ENCODE measurements around the gene RHOBTB1.

DNA sequence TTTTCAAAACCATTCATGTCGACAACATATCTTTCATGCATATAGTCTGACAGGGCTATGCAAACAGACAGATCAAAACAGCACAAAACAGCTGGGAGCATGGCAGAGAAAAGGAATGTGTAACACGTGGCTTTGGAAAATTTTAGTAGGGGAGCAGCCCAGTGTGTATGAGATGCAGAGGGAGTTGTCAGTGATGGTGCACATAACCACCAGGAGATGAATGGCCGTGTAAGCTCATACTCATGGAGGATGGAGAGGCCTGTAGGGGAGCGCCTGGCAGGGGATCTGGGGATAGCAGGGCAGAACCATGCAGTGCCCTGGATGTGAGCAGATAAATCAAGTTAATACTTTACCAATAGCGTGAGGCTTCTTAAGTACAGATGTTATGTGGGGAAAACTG lies 45.7 kb downstream of the RHOBTB1 start:
- TF ChIP-seq, protein P1, sequence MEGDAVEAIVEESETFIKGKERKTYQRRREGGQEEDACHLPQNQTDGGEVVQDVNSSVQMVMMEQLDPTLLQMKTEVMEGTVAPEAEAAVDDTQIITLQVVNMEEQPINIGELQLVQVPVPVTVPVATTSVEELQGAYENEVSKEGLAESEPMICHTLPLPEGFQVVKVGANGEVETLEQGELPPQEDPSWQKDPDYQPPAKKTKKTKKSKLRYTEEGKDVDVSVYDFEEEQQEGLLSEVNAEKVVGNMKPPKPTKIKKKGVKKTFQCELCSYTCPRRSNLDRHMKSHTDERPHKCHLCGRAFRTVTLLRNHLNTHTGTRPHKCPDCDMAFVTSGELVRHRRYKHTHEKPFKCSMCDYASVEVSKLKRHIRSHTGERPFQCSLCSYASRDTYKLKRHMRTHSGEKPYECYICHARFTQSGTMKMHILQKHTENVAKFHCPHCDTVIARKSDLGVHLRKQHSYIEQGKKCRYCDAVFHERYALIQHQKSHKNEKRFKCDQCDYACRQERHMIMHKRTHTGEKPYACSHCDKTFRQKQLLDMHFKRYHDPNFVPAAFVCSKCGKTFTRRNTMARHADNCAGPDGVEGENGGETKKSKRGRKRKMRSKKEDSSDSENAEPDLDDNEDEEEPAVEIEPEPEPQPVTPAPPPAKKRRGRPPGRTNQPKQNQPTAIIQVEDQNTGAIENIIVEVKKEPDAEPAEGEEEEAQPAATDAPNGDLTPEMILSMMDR (IDR thresholded peaks at IDR 0.05), result no peak
- TF ChIP-seq POLR2A (IDR thresholded peaks at IDR 0.05), result no peak
- TF ChIP-seq POLR2AphosphoS5 (IDR thresholded peaks at IDR 0.05), result no peak
- TF ChIP-seq EP300 (IDR thresholded peaks at IDR 0.05), result no peak

Data from suprapubic skin (tissue), 4 donors.